GM10266 (cell line): ENCODE results near the gene TMPRSS11F.
"Not testable (repeated sequence)": the region's sequence is repeated elsewhere in the genome, so short reads cannot be mapped to it uniquely, and the experiment has no call there.

Experiments
- DNase-seq: peaks from one replicate; pipeline ENCODE4 v3.0.0; 2012; ENCODE audit errors: extremely low spot score
- TF ChIP-seq, protein P1 (sequence below): IDR thresholded peaks from 2 replicates; pipeline ENCODE4 v1.5.1; 2012; ENCODE audit warnings: mild to moderate bottlenecking, low read depth; ENCODE audit not compliant: control insufficient read depth, insufficient read depth; ENCODE audit errors: missing control alignments

TMPRSS11F gene

DNA sequence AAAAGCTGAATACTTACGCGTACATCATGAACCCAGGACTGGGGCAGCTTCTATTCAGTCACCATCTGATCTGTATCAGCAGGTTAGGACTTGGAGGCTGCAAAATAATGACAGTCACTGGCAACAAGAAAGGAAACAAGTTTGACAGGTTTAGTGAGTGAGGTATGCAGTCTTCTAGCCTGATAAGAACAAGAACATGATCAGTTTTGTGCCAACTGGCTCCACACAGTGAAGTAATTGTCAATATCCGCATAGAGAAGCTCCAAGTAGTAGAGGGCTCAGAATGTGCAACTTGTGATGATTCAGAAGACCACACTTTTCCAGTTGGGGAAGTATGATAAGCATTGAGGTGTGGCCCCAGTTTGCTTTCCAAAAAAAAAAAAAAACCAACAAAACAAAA, at the start of gene TMPRSS11F:
Gene TMPRSS11F, minus strand, starts transcription at position 77 of the 400 bp plus-strand sequence. Its CDS starts 49 bp downstream, at position 28.
- no peak for DNase-seq
- TF ChIP-seq, protein P1, sequence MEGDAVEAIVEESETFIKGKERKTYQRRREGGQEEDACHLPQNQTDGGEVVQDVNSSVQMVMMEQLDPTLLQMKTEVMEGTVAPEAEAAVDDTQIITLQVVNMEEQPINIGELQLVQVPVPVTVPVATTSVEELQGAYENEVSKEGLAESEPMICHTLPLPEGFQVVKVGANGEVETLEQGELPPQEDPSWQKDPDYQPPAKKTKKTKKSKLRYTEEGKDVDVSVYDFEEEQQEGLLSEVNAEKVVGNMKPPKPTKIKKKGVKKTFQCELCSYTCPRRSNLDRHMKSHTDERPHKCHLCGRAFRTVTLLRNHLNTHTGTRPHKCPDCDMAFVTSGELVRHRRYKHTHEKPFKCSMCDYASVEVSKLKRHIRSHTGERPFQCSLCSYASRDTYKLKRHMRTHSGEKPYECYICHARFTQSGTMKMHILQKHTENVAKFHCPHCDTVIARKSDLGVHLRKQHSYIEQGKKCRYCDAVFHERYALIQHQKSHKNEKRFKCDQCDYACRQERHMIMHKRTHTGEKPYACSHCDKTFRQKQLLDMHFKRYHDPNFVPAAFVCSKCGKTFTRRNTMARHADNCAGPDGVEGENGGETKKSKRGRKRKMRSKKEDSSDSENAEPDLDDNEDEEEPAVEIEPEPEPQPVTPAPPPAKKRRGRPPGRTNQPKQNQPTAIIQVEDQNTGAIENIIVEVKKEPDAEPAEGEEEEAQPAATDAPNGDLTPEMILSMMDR: no peak

DNA sequence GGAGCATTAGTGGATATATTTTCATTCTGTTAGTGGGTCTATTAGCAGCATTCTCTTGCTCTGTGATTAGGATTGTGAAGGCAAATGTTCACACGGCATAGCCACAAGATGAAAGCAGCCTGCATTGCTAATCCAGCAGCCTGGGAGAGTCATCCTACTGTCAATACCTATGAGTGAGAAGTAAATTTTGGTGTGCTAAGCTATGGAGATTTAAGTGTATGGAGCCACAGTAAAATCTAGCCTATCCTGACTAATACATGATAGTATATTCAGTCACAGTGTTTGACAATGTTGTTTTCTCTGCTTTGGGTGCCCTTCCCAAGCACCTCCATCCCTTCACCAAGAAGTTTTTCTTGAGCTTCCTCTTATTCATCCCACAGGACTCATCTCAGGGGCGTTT, 47.2 kb upstream of the TMPRSS11F start:
- no peak for DNase-seq

DNA sequence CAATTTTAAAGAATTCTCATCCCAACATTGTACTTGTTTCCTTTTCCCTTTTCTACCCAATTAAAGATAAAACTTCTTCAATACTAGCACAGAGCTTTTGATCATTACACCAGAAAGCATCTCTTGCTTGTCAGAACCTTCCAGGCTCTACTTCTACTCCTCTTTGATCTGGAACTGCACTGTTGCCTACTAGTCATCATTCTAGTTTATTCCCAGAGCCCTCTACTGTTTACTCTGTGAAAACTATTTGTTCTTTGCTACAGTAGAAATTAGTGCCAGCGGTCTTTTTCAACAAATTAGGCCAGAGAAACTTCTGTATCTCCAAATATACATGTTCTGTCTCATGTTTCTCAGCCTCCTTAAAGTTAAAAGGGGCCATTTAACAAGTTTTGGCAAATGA, 46.8 kb upstream of the TMPRSS11F start:
- TF ChIP-seq, protein P1: no peak
- no peak for DNase-seq

More for the DNA sequence above, 47.2 kb upstream of the TMPRSS11F start:
- TF ChIP-seq, protein P1: no peak

DNA sequence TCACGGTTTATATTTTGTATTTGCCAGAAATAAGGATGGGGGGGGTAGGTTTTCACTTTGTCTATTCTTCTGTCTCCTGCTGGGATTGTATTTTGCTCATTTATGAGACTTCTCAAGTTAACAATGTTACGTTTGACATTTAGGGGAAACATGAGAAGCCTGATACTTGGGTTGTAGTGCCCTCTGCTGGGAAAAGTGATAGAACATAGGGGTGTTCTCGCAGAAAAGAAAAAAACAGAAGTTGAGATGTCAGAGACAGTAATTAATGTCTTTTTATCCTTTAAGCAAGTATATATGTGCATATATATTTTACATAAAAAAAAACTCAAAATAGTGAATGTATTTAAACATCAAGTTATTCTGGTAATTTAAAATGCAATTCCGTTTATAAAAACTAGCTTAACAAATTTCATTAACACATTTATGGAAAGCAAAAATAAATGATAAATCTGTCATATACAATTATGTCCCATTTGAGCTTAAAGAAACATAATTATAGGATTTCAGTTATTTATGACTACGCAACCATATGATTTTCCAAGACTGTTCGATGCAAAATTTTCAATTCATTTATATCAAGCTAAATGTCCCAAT, 46.0 kb upstream of the TMPRSS11F start:
- peak; percentile 51 for DNase-seq
- TF ChIP-seq, protein P1: peak; percentile 64

DNA sequence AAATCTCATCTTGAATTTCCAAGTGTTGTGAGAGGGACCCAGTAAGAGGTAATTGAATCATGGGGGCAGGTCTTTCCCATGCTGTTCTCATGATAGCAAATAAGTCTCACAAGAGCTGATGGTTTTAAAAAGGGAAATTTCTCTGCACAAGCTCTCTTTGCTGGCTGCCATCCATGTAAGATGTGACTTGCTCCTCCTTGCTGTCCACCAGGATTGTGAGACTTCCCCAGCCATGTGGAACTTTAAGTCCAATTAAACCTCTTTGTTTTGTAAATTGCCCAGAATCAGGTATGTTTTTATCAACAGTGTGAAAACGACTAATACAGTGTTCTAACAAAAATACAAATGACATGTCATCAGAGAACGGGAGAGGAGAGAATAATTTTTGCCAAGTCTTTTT, 44.7 kb upstream of the TMPRSS11F start:
- not testable (repeated sequence) for DNase-seq

DNA sequence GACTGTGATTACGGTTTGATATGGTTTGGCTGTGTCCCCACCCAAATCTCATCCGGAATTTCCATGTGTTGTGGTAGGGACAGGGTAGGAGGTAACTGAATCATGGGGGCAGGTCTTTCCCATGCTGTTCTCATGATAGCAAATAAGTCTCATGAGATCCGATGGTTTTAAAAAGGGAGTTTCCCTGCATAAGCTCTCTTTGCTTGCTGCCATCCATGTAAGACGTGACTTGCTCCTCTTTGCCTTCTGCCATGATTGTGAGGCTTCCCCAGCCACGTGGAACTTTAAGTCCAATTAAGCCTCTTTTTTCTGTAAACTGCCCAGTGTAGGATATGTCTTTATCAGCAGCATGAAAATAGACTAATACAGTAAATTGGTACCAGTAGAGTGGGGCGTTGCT, 42.5 kb upstream of the TMPRSS11F start:
- DNase-seq: not testable (repeated sequence)

DNA sequence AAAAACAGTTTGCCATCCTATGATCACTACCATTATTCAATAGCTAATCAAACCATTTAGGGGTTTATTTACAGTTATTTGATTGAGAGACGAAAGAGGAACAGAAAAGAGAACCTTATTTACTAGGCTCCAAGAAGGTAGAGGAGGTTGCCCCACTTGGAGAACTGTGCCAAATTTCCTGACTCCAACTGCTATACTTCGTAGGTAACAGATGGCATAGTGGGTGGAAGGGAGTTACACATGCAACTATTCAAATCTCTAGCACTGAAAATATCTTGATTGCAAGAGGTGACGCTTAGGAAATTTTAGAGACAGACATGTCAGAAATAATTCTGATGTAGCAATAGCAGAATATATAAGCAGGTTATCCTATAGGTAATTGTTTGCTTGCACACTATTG, 38.0 kb upstream of the TMPRSS11F start:
- DNase-seq: no peak
- TF ChIP-seq, protein P1: no peak

DNA sequence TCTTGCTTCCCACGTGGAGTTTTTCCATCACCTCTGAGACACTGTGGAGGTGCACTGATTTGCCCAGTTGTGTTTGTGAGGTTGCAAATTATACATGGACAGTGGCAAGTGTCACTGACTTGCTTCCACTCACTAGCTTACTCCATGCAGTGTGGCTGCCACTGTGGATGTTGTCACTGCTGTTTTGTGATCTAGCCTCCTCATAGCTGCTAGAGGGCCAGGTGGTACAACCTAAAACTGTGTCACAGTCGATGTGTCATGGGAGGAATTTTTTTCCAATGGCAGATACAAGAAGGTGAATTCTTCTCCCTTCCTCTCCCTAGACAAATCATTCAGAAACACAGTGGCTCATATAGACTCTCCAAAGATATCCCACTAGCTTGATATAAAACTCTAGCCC, 37.5 kb upstream of the TMPRSS11F start:
- TF ChIP-seq, protein P1: no peak

DNA sequence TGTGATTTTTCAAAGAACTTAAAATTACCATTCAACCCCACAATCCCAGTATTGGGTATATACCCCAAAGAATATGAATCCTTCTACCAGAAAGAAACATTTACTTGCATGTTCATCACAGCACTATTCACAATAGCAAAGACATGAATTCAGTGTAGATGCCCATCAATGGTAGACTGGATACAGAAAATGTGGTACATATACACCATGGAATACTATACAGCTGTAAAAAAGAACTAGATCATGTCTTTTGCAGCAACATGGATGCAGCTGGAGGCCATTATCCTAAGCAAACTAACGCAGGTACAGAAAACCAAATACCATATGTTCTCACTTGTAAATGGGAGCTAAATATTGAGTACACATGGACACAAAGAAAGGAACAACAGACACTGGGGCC, 34.1 kb upstream of the TMPRSS11F start:
- TF ChIP-seq, protein P1: no peak
- DNase-seq: no peak

More for the DNA sequence above, 37.5 kb upstream of the TMPRSS11F start:
- DNase-seq: no peak
